K562 (cell line): ENCODE data around the gene ABCB4. TPM values are rescaled to one million over a fixed set of nuclear protein-coding genes. Genes with fewer than 3 reads are reported as not detected.

Experiments
- ADNP ChIP-seq: fragments of 200-800 bp; sonication (Bioruptor generic); IDR thresholded peaks from 2 replicates; pipeline ENCODE4 v1.6.1; 2016; ENCODE audit warnings: missing genetic modification characterization, missing compliant biosample characterization
- ARID1B ChIP-seq: fragments of 450-650 bp; IDR thresholded peaks from 2 replicates; pipeline ENCODE4 v1.6.1; 2016; ENCODE audit warnings: antibody characterized with exemption, mild to moderate bottlenecking, inconsistent platforms
- CHD2 ChIP-seq: IDR thresholded peaks from 2 replicates; pipeline ENCODE4 v1.6.1; 2011; ENCODE audit warnings: low read depth, low read length
- DNMT1 ChIP-seq: fragments of 450-650 bp; IDR thresholded peaks from 2 replicates; pipeline ENCODE4 v1.6.1; 2016; ENCODE audit warnings: antibody characterized with exemption, mild to moderate bottlenecking
- HDAC2 ChIP-seq: fragments of 450-650 bp; IDR thresholded peaks from 2 replicates; pipeline ENCODE4 v1.6.1; 2016; ENCODE audit warnings: mild to moderate bottlenecking
- HDGF ChIP-seq: fragments of 450-650 bp; IDR thresholded peaks from 2 replicates; pipeline ENCODE4 v1.6.1; 2016
- HMG20B ChIP-seq: fragments of 250-450 bp; sonication (Bioruptor Pico); IDR thresholded peaks from 2 replicates; pipeline ENCODE4 v1.5.0; 2021; ENCODE audit warnings: mild to moderate bottlenecking
- JUND ChIP-seq, 2 experiments: IDR thresholded peaks; 2 replicates in 1 of 2; 3 replicates in 1 of 2; pipeline ENCODE4 v1.6.1; 2011; ENCODE audit warnings: borderline replicate concordance in 2 of 2, low read depth in 2 of 2, low read length in 2 of 2, improper control_type of control experiment in 1 of 2, missing biosample characterization in 1 of 2, missing genetic modification characterization in 1 of 2, missing genetic modification reagents in 1 of 2
- KLF10 ChIP-seq: fragments of 250-450 bp; sonication (Bioruptor Pico); IDR thresholded peaks from 2 replicates; pipeline ENCODE4 v1.6.1; 2021; ENCODE audit warnings: matching md5 sums
- NFE2L1 ChIP-seq: fragments of 450-650 bp; IDR thresholded peaks from 2 replicates; pipeline ENCODE4 v1.6.1; 2016; ENCODE audit warnings: missing genetic modification characterization, low read depth, mild to moderate bottlenecking, missing compliant biosample characterization, moderate library complexity, borderline replicate concordance
- SIX5 ChIP-seq, 2 experiments: IDR thresholded peaks; 2 replicates each; pipeline ENCODE4 v1.6.1; 2011; ENCODE audit warnings: low read length in 2 of 2, borderline replicate concordance in 1 of 2, low read depth in 1 of 2, mild to moderate bottlenecking in 1 of 2, moderate library complexity in 1 of 2; ENCODE audit not compliant: insufficient read depth in 1 of 2
- TAF7 ChIP-seq: fragments of 450-650 bp; IDR thresholded peaks from 2 replicates; pipeline ENCODE4 v1.6.1; 2016; ENCODE audit warnings: missing genetic modification characterization, missing compliant biosample characterization
- U2AF1 ChIP-seq: fragments of 200-400 bp; formaldehyde crosslinking; optimal IDR thresholded peaks from 2 replicates; pipeline ENCODE3; 2017; ENCODE audit warnings: mild to moderate bottlenecking, low read depth, low read length, moderate library complexity
- ZNF41 ChIP-seq: fragments of 250-450 bp; sonication (Bioruptor Pico); conservative IDR thresholded peaks from 2 replicates; pipeline ENCODE4 v1.4.0; 2020; ENCODE audit warnings: mild to moderate bottlenecking
- ZNF764 ChIP-seq: fragments of 250-450 bp; sonication (Bioruptor Pico); IDR thresholded peaks from 2 replicates; pipeline ENCODE4 v1.4.0; 2020; ENCODE audit warnings: low read depth, mild to moderate bottlenecking, moderate library complexity
- polyA plus RNA-seq, 8 experiments: library from polyadenylated mRNA; depleted of rRNA in 4 of 8; stranded (reverse) in 5 of 8; unstranded in 3 of 8; fragments of >200 nt; fragmentation: Nextera tagmentation in 2 of 8; fragmentation: Illumina TruSeq in 1 of 8; extraction: Ambion mirVana in 2 of 8; extraction: Trizol in 1 of 8; gene quantifications; 2 replicates each; pipeline versions ENCODE4 v1.2.1 to v1.2.3, GENCODE V29; 2011 to 2014; ENCODE audit warnings: inconsistent platforms in 1 of 8, missing spikeins in 1 of 8
- total RNA-seq, 7 experiments: library from RNA; depleted of rRNA in 6 of 7; stranded (reverse); fragments of >200 nt in 6 of 7; fragmentation: Illumina TruSeq in 2 of 7; extraction: Trizol in 2 of 7; gene quantifications; 2 replicates each; pipeline versions ENCODE4 v1.2.1 to v1.2.3, GENCODE V29; 2011 to 2021; ENCODE audit warnings: low replicate concordance in 1 of 7
- TF ChIP-seq, protein P1 (sequence below), 2 experiments: IDR thresholded peaks in 1 of 2; conservative IDR thresholded peaks in 1 of 2; 2 replicates each; pipeline ENCODE4 v1.6.1; 2016; ENCODE audit warnings: low read depth in 2 of 2, mild to moderate bottlenecking in 1 of 2, missing compliant biosample characterization in 1 of 2, missing genetic modification characterization in 1 of 2, moderate library complexity in 1 of 2
- TF ChIP-seq, protein P2 (sequence below): fragments of 450-650 bp; IDR thresholded peaks from 2 replicates; pipeline ENCODE4 v1.7.1; 2018; ENCODE audit warnings: mild to moderate bottlenecking, low read depth; ENCODE audit not compliant: partially characterized antibody
- TF ChIP-seq, protein P3 (sequence below): IDR thresholded peaks from 3 replicates; pipeline ENCODE4 v1.6.1; 2011; ENCODE audit warnings: borderline replicate concordance, mild to moderate bottlenecking; ENCODE audit not compliant: insufficient read length, insufficient read depth

ABCB4 gene
- total and polyA plus RNA-seq, 9 of the 15 experiments (the other 6 are each of a cell fraction or from before 2014, with no cell fraction given) = 0.06 to 0.73 (median 0.40) TPM

DNA sequence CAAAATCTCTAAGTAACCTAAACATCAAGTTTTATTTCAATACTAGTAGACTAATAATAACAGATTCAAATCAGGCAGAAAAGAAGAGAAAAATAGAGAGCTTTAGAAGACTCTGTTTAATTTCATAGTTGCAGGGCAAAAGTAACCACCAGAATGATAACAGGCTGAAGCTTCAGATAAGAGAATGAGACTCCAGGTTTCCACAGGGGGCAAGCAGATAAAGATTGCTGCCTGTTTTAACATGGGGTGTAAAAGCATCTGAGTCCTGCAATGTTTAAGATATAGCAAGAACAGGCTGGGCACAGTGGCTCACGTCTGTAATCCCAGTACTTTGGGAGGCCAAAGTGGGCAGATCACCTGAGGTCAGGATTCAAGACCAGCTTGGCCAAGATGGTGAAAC, 119.0 kb downstream of the ABCB4 start (continued):
- TF ChIP-seq, protein P1, sequence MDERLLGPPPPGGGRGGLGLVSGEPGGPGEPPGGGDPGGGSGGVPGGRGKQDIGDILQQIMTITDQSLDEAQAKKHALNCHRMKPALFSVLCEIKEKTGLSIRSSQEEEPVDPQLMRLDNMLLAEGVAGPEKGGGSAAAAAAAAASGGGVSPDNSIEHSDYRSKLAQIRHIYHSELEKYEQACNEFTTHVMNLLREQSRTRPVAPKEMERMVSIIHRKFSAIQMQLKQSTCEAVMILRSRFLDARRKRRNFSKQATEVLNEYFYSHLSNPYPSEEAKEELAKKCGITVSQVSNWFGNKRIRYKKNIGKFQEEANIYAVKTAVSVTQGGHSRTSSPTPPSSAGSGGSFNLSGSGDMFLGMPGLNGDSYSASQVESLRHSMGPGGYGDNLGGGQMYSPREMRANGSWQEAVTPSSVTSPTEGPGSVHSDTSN (CRISPR knock-in tag; IDR thresholded peaks at IDR 0.05; ENCODE audit: low read depth) = no peak
- TF ChIP-seq, protein P1 (tag; conservative IDR thresholded peaks at IDR 0.05; ENCODE audit: low read depth) = no peak
- TF ChIP-seq CHD2 = no peak
- no peak for TF ChIP-seq NFE2L1 (tag)
- no peak for TF ChIP-seq SIX5 (IDR thresholded peaks at IDR 0.05; ENCODE audit: borderline replicate concordance in 1 of 2, insufficient read depth in 1 of 2, low read depth in 1 of 2, low read length in 2 of 2)
- TF ChIP-seq ZNF764 (CRISPR knock-in tag) = no peak
- TF ChIP-seq ZNF41 (CRISPR knock-in tag) = no peak
- no peak for TF ChIP-seq U2AF1
- TF ChIP-seq, protein P2, sequence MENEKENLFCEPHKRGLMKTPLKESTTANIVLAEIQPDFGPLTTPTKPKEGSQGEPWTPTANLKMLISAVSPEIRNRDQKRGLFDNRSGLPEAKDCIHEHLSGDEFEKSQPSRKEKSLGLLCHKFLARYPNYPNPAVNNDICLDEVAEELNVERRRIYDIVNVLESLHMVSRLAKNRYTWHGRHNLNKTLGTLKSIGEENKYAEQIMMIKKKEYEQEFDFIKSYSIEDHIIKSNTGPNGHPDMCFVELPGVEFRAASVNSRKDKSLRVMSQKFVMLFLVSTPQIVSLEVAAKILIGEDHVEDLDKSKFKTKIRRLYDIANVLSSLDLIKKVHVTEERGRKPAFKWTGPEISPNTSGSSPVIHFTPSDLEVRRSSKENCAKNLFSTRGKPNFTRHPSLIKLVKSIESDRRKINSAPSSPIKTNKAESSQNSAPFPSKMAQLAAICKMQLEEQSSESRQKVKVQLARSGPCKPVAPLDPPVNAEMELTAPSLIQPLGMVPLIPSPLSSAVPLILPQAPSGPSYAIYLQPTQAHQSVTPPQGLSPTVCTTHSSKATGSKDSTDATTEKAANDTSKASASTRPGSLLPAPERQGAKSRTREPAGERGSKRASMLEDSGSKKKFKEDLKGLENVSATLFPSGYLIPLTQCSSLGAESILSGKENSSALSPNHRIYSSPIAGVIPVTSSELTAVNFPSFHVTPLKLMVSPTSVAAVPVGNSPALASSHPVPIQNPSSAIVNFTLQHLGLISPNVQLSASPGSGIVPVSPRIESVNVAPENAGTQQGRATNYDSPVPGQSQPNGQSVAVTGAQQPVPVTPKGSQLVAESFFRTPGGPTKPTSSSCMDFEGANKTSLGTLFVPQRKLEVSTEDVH = no peak
- no peak for TF ChIP-seq KLF10 (CRISPR knock-in tag)
- TF ChIP-seq JUND (IDR thresholded peaks at IDR 0.05; ENCODE audit: borderline replicate concordance, low read depth, low read length) = no peak
- no peak; the same call in 2 of the 3 replicates for TF ChIP-seq JUND (tag; IDR thresholded peaks at IDR 0.05; ENCODE audit: borderline replicate concordance, low read depth, low read length)
- TF ChIP-seq HDGF = no peak
- TF ChIP-seq, protein P3, sequence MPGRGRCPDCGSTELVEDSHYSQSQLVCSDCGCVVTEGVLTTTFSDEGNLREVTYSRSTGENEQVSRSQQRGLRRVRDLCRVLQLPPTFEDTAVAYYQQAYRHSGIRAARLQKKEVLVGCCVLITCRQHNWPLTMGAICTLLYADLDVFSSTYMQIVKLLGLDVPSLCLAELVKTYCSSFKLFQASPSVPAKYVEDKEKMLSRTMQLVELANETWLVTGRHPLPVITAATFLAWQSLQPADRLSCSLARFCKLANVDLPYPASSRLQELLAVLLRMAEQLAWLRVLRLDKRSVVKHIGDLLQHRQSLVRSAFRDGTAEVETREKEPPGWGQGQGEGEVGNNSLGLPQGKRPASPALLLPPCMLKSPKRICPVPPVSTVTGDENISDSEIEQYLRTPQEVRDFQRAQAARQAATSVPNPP = no peak
- no peak for TF ChIP-seq DNMT1
- 0 out of 2 replicates have a peak, but pooled peaks have one; percentile 20 for TF ChIP-seq HDAC2
- TF ChIP-seq ARID1B = peak; percentile 85
- no peak for TF ChIP-seq TAF7 (tag)
- no peak for TF ChIP-seq ADNP
- TF ChIP-seq HMG20B (CRISPR knock-in tag) = no peak
